Bone marrow (tissue), 2 donors: ENCODE data around the gene INSR.
"Not testable (repeated sequence)": the region's sequence is repeated elsewhere in the genome, so short reads cannot be mapped to it uniquely, and the experiment has no call there.

Experiments
- DNase-seq, 2 donors: peaks; one replicate each; lab custom pipeline; 2025; lab: John Stamatoyannopoulos, UW

INSR gene

DNA sequence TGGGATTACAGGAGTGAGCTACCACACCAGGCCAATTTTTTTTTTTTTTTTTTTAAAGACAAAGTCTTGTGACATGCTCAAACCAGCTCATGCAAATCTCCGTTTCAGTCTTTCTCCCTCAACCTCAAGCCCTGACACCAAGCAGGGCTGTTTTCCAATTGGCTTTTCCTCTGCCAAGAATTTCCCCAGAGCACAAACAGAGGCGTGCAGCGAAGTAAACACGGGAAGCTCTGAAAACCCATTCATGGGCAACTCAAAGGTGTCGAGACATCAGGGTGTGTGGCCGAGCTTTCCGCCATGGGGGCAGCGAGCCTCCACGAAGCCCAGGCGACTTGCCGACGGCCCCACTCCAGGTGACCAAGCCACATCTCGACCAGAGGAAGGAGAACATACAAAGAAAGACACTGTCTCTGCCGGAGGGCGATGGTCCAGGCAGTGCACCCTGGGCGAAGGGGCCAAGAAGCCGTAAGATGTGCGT, 70.0 kb downstream of the INSR start:
- DNase-seq: no peak

DNA sequence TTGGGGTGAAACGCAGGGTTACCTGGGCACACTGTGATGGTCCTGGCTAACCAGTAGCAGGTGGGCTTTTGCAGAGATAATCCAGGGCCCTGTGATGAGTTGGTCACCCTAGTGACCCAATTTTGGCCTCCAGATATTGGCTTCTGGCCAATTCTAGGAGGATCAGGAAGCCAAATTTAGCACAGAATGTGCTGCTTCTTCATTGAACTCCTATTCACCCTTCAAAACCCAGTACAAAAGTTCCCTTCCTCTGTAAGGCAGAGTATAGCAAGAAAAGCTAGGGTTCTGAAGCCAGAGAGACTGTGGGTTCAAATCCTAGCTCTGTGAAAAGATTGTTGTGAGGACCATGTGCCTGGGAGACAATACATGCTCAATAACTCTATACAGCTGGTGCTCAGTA, 70.8 kb downstream of the INSR start:
- DNase-seq: no peak

GRCh38 chr19:7219056-7219455, 75.2 kb downstream of the INSR start:
- no peak for DNase-seq

DNA sequence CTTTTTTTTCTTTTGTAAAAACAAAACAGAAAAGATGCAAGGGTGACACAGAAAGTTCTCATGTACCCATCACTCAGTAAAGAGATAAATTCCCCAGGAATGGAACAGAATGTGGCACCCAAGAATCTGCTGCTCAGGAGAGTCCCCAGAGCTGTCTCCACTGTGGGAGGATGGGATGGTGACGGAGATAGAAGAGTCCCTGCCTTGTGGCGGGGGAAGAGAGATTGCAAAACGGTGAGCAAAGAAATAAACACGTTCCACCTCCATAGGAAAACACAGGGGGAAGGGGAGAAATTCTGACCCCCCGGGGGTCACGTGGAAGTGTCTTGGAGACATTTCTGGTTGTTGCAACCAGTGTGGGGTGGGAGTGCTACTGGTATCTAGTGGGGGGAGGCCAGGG, 76.4 kb downstream of the INSR start:
- DNase-seq: no peak

DNA sequence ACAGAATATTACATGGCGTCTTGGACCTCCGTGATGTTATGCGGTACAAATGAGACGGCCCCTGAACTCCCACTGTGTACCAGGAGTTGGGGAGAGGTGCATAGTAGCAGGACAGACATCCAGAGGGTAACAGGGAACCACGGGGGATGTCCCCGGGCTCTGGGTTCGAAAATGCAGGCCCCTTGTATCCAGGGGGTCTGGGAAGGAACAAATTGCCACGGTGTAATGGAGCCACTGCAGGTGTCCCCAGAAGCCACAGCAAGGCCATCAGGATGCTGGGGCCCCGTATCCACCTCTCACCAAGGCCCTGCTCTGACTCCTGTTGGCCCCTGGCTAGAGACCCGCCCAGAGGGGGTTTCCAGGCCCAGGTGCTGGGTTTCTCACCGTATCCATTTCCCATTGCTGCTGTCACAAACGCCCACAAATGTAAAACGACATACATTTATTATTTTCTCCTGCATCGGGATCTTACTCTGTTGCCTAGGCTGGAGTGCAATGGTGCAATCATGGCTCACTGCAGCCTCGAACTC, 77.8 kb downstream of the INSR start:
- DNase-seq: no peak

- DNase-seq: no peak
Observed at GRCh38 chr19:7215176-7215575, 79.0 kb downstream of the INSR start.

GRCh38 chr19:7214324-7215089, 79.7 kb downstream of the INSR start:
- no peak for DNase-seq

DNA sequence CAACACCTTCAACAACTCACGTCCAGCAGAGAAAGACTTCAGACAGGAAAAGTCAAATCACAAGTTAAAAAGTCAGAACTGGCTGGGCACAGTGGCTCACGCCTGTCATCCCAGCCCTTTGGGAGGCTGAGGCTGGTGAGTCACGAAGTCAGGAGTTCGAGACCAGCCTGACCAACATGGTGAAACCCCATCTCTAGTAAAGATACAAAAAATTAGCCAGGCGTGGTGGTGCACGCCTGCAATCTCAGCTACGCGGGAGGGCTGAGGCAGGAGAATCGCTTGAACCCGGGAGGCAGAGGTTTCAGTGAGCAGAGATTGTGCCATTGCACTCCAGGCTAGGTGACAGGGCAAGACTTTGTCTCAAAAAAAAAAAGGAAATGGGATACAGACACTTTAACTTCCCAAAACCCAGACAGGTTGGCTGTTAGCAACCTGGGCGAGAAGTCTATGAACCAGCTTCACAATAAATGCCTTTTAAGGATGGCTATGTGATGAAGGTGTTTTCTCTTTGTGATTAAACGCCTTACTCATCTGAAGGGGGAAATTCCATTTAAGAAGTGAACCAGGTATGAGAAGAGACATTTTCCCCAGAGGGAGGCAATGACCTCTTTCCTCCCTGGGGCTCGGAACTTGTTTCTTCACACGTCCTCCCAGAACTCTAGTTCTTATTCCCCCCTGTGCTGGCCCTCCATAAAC, 80.4 kb downstream of the INSR start:
- DNase-seq: no peak

DNA sequence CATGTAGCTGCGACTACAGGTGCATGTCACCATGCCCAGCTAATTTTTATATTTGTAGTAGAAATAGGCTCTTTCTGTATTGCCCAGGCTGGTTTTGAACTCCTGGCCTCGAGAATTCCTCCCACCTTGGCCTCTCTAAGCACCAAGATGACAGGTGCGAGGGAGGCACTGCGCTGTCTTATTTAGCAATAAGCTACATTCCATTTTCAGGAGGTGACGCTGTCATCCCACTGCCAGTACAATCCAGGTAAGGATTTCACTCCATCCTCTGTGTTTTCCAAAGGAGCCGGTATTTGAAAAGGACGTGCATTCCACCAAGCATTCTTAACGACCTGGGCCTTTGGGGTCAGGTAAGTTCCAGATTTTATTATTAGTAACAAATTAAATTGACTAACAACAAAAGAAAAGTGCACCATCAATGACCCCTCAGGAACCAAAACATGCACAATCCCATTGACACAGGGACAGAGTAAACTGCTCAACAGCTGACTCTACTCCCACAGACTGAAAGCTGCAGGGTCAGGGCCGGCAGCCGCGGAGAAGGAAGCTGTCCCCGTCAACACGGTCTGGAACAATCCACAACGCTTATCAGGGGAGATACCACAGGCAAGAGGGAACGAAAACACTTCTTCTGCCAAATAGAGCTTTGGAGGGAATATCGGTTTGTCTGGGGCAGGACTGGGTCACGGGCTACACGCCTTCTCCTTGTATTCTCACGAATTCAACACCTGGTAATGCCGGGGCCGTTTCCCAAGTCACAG, 82.8 kb downstream of the INSR start:
- DNase-seq: no peak

- no peak for DNase-seq
Observed at GRCh38 chr19:7210359-7210758, 83.9 kb downstream of the INSR start.

GRCh38 chr19:7209597-7210325, 84.5 kb downstream of the INSR start:
- DNase-seq: not testable (repeated sequence)

DNA sequence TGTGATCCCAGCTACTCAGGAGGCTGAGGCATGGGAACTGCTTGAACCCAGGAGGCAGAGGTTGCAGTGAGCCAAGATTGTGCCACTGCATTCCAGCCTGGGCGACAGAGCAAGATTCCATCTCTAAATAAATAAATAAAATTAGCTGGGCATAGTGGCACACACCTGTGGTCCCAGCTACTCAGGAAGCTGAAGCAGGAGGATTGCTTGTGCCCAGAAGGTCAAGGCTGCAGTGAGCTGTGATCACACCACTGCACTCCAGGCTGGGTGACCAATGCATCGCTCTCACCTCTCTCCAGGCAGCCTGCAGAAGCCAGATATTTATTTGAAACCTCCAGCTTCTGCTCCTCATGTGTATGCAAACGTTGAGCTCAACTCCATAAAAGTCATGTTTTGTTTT, 85.2 kb downstream of the INSR start:
- DNase-seq: not testable (repeated sequence)

- DNase-seq: no peak
Observed at GRCh38 chr19:7203332-7203731, 90.9 kb downstream of the INSR start.

DNA sequence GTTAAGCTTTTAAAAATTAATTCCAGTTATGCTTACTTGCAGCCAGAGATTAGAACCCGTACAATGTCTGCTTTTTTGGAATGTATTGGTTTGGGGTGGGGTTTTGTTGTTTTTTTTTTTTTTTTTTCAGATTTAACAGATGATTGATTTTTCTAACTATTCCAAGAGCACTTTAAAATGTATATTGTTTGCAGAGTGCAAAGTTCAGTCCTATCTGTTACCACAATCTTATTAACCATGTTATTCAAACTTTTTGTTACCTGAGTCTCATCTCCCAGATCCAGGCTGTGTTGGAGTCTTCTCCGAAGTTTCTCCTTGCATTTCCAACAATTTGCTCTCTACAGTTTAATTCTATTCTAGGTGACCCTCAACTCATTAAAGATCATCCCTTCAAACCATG, 91.3 kb downstream of the INSR start:
- DNase-seq: no peak

DNA sequence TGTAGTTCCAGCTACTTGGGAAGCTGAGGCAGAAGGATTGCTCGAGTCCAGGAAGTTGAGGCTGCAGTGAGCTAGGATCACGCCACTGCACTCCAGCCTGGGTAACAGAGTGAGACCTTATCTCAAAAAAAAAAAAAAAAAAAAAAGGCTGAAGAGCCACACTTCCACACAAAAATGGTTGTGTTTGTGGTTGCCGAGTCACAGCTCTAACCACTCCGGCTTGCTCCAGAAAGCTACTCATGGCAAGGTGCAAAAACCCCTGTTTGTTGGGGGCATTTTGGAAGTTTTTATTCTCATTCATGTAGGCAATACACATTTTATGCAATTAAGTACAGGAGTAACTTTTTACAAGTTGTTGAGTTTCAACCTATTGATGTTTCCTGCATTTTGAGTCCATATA, 93.5 kb downstream of the INSR start:
- DNase-seq: no peak

DNA sequence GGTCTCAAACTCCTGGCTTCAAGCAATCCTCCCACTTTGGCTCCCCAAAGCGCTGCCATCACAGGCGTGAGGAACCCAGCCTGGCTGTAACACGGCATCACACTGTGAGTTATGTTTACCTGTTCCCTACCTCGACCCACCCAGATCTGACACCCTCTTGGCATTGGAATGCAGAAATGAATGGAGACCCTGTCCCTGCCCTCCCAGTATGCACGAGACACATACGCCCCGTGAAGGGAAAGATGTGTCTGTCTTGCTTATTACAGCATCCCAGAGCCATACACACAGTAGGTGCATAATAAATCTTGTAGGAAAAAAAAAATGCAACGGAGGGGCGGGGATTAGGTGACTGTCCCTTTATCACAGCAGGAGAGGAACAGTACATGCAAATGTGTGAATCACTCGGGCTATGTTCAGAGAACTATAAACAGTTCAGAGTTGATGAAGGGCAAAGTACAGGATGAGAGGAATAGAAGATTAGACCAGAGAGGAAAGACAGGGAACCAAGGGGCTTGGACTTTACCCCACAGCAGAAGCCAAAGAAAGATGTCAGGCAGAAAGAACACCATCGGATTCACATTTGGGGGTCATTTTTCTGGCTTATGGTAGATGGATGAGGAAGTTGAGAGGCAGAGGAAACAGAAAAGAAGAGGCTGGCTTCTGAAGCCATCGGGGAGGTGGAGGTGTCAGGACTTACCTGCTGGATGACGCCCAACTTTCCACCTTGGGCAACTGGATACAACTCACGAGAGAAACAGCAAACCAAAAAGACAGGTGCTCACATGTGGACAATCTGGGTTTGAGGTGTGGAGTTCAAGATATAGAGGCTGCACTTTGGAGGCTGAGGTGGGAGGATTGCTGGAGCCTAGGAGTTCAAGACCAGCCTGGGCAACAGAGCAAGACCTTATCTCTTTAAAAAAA, 94.3 kb downstream of the INSR start:
- no peak for DNase-seq

DNA sequence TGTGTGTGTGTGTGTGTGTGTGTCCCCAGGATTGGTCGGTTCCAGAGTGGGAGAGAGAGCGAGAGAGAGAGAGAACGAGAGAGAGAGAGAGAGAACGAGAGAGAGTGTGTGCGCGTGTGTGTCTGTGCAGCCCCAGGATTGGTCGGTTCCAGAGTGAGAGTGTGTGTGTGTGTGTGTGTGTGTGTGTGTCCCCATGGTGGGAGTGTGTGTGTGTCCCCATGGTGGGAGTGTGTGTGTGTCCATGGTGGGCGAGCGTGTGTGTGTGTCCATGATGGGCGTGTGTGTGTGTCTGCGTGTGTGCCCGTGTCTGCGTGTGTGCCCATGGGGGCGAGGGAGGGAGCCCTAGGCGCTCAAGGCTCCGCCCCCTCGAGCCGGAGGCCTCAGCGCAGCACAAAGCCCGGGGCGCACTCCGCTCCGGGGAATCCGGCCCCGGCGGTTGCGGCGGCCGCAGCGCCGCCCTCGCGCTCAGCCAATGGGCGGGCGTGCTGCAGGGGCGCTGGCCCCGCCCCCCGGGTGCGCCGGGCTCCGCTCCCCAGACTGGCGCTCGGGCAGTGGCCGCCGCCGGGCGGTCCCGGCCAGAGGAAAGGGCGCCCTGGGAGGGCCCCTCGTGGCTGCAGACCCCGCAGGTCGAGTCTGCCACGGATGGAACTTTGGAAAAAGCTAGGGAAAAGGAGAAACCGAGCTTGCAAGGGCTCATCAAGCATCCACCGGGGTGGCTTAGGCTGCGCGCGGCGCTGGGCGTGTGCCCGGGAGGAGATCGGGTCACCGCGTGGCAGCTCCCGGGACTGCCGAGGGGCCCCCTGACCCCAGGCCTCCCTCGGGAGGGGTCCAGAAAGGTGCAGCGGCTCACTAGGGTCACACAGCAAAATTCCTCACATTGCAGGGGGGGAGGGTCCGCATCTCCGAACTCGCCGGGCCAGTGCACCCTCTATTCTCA, 96.2 kb downstream of the INSR start:
- DNase-seq: peak; percentile 80 to 81

- peak; percentile 74 to 96 for DNase-seq
Observed at GRCh38 chr19:7197119-7197759, 97.0 kb downstream of the INSR start.

- no peak for DNase-seq
Observed at GRCh38 chr19:7196763-7197118, 97.5 kb downstream of the INSR start.
